Measurements from ENCODE around the gene ZFAND3.

The ZFAND3 gene

GRCh38 chr6:38091613-38092012 lies 272.1 kb downstream of the ZFAND3 start:
- Mint-ChIP-seq H3K4me3 (no peak overlapping the region), H3K27me3 (no peaks in the 10 kb centered on the region), H3K27ac (no peak overlapping the region), H3K36me3 (peaks cover 12% of the 10 kb centered on the region), H3K4me1 (no peaks in the 10 kb centered on the region), H3K9me3 (no peaks in the 10 kb centered on the region)
- DNase-seq (ENCODE audit: low spot score in 2 of 2) (no peak), ATAC-seq (ENCODE audit: low read depth) (no peak)

GRCh38 chr6:38092465-38092864 lies 272.9 kb downstream of the ZFAND3 start:
- ATAC-seq (ENCODE audit: low read depth) (no peak), DNase-seq (ENCODE audit: low spot score in 2 of 2) (no peak)
- no peak overlapping the region for H3K4me3 Mint-ChIP-seq
- H3K27ac Mint-ChIP-seq = no peak overlapping the region
- no peaks in the 10 kb centered on the region for H3K9me3 Mint-ChIP-seq
- peaks cover 6% of the 10 kb centered on the region for H3K36me3 Mint-ChIP-seq
- peaks cover under 1% of the 10 kb centered on the region for H3K4me1 Mint-ChIP-seq
- H3K27me3 Mint-ChIP-seq = no peaks in the 10 kb centered on the region

DNA sequence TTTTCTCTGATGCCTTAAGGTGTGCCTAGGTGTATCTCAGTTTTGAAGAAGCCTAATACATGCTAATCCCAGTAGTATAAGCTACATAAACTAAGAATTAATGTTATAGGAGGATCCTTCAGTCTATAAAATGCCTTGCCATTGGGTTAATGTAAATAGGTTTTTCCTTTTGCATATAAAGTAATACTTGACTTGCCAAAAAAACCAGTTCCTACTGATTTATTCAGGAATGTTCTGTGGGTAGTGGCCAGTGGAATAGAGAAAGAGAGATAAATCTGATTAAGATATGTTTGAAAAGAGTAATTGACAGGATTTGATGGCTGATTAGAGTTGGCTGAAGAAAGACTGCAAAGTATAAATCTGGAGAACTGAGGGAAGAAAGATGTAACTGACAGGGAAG lies 273.4 kb downstream of the ZFAND3 start:
- ATAC-seq (ENCODE audit: low read depth) (no peak), DNase-seq (ENCODE audit: low spot score in 2 of 2) (no peak)
- no peaks in the 10 kb centered on the region for H3K27me3 Mint-ChIP-seq
- H3K4me1 Mint-ChIP-seq = peaks cover 3% of the 10 kb centered on the region
- no peak overlapping the region for H3K27ac Mint-ChIP-seq
- no peaks in the 10 kb centered on the region for H3K9me3 Mint-ChIP-seq
- H3K36me3 Mint-ChIP-seq = peaks cover 4% of the 10 kb centered on the region
- H3K4me3 Mint-ChIP-seq = no peak overlapping the region

DNA sequence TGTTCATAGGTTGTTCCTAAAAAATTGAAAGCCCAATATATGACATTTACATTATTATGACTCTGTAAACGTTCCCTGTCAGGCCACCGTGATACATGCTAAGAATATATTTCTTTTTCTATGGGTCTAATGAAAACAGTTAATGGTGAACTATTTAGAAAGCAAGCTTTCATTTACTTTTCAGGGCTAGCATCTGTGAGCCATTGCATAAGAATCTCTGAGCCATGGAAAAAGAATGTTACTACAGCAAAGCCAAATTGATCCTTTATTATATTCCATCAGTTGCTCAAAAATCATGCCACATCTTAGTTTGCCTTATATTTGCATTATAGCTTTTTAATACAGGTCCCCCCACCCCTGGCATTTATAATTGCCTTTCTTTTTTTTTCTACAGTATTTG lies 275.5 kb downstream of the ZFAND3 start:
- Mint-ChIP-seq H3K4me3 (no peak overlapping the region), H3K27me3 (no peaks in the 10 kb centered on the region)

DNA sequence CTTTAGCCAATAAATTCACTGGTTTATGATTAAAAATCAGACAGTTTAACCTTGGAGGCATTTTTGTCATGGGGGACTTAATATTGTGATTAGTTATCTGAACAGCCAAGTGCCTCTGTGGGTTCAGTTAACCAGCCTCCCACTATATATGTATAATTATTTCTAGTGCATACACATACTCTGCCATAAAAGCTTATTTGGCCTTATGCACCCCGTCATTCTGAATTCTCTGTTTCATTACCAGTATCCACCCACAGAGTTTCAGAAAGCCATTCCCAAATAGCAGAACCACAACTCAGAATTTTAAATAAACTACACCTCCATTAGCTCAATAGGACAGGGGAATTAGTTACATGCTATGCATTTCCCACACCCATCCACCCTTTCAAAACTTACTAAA lies 279.7 kb downstream of the ZFAND3 start:
- Mint-ChIP-seq H3K27me3 (no peaks in the 10 kb centered on the region), H3K4me3 (no peak overlapping the region), H3K27ac (no peak overlapping the region), H3K4me1 (peaks cover 6% of the 10 kb centered on the region), H3K9me3 (no peaks in the 10 kb centered on the region), H3K36me3 (peaks cover 6% of the 10 kb centered on the region)
- DNase-seq (ENCODE audit: low spot score in 2 of 2) (no peak), ATAC-seq (ENCODE audit: low read depth) (no peak)

More for the DNA sequence above, 275.5 kb downstream of the ZFAND3 start:
- peaks cover 3% of the 10 kb centered on the region for H3K4me1 Mint-ChIP-seq
- ATAC-seq (ENCODE audit: low read depth) (no peak), DNase-seq (ENCODE audit: low spot score in 2 of 2) (no peak)
- H3K36me3 Mint-ChIP-seq = peaks cover 2% of the 10 kb centered on the region
- H3K9me3 Mint-ChIP-seq = no peaks in the 10 kb centered on the region
- H3K27ac Mint-ChIP-seq = no peak overlapping the region

DNA sequence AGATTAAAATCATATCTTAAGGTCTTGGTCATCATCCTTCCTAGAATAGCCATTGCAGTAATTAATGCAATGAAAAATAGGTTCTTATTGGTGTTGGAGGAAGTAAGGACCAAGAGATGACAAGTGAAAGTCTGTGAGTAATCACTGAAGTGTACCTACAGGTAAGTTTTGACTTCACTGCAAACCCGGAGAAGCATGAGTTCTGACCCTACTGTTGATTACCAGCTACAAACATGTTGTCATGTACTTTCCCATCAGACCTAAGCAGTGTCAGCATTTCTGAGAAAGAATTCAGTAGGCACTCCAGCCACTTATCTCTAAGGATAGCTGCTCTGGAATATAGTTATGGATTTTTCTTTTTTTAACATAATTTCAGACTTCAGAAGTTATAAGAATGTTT lies 280.9 kb downstream of the ZFAND3 start:
- Mint-ChIP-seq H3K4me3 (no peak overlapping the region), H3K27me3 (no peaks in the 10 kb centered on the region), H3K9me3 (no peaks in the 10 kb centered on the region), H3K27ac (no peak overlapping the region), H3K36me3 (peaks cover 7% of the 10 kb centered on the region), H3K4me1 (peaks cover 6% of the 10 kb centered on the region)
- ATAC-seq (ENCODE audit: low read depth) (no peak), DNase-seq (ENCODE audit: low spot score in 2 of 2) (no peak)

GRCh38 chr6:38103921-38104320 lies 284.4 kb downstream of the ZFAND3 start:
- Mint-ChIP-seq H3K27ac (no peak overlapping the region), H3K36me3 (peaks cover 8% of the 10 kb centered on the region), H3K4me3 (no peak overlapping the region), H3K9me3 (no peaks in the 10 kb centered on the region), H3K4me1 (peaks cover 4% of the 10 kb centered on the region), H3K27me3 (no peaks in the 10 kb centered on the region)
- no peak for DNase-seq (ENCODE audit: low spot score in 2 of 2)
- ATAC-seq (ENCODE audit: low read depth) = no peak

GRCh38 chr6:38105066-38105465 lies 285.5 kb downstream of the ZFAND3 start:
- no peaks in the 10 kb centered on the region for H3K27me3 Mint-ChIP-seq
- DNase-seq (ENCODE audit: low spot score in 2 of 2) (no peak), ATAC-seq (ENCODE audit: low read depth) (no peak)
- peaks cover 12% of the 10 kb centered on the region for H3K36me3 Mint-ChIP-seq
- H3K4me3 Mint-ChIP-seq = no peak overlapping the region
- no peak overlapping the region for H3K27ac Mint-ChIP-seq
- no peaks in the 10 kb centered on the region for H3K9me3 Mint-ChIP-seq
- H3K4me1 Mint-ChIP-seq = peaks cover 4% of the 10 kb centered on the region

- no peak overlapping the region for H3K4me3 Mint-ChIP-seq
- ATAC-seq (ENCODE audit: low read depth) = no peak
- peaks cover 4% of the 10 kb centered on the region for H3K4me1 Mint-ChIP-seq
- no peaks in the 10 kb centered on the region for H3K9me3 Mint-ChIP-seq
- no peaks in the 10 kb centered on the region for H3K27me3 Mint-ChIP-seq
- no peak for DNase-seq (ENCODE audit: low spot score in 2 of 2)
- H3K36me3 Mint-ChIP-seq = peaks cover 8% of the 10 kb centered on the region
- H3K27ac Mint-ChIP-seq = no peak overlapping the region
Observed at GRCh38 chr6:38107073-38107472, 287.5 kb downstream of the ZFAND3 start.

DNA sequence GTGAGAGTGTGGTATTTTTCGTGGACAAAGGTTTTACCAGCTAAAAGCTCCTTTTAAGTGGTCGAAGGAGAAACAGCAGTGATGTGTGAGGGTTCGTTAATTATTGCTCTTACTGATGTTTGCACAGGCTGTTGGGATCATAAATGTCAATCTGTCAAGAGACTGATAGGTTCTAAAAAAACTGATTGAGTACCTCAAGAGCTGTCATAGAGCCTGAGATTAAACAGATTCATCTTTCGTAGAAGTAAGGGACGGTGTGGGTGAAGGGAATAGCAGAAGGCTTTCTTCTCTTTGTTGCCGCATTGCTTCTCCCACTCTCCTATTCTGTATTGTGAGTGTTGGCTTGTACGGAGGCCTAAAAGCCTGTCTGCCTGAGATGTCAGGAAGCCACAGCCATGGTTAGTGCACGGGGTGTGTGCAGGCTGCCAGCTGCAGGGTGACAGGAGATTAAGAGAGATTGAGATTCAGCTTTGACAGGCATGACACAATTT lies 291.0 kb downstream of the ZFAND3 start:
- H3K9me3 Mint-ChIP-seq = no peaks in the 10 kb centered on the region
- ATAC-seq (ENCODE audit: low read depth) (no peak), DNase-seq (ENCODE audit: low spot score in 2 of 2) (no peak)
- peaks cover 7% of the 10 kb centered on the region for H3K4me1 Mint-ChIP-seq
- H3K27ac Mint-ChIP-seq = no peak overlapping the region
- no peak overlapping the region for H3K4me3 Mint-ChIP-seq
- peaks cover 7% of the 10 kb centered on the region for H3K36me3 Mint-ChIP-seq
- no peaks in the 10 kb centered on the region for H3K27me3 Mint-ChIP-seq

DNA sequence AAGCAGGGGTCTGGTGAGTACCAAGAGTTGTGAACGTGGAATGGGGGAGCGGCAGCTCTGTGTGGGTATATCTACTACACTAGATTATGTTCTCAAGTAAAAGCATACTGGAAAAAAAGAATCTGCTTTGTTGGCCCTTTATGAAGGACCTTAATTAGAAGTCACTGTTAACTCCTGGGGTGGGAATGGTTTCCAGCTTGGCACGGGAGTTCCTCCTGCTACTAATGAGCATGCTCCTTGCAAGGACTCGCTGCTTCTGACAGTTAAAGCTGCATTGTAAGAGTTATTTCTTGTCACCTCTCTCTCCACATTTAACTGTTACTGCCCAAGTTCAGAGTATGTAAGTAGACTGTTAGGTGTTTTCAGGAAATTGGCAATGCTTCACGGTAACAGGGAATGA lies 292.7 kb downstream of the ZFAND3 start:
- Mint-ChIP-seq H3K4me1 (peaks cover 5% of the 10 kb centered on the region), H3K4me3 (no peak overlapping the region), H3K27ac (no peak overlapping the region), H3K36me3 (peaks cover 14% of the 10 kb centered on the region), H3K27me3 (no peaks in the 10 kb centered on the region), H3K9me3 (no peaks in the 10 kb centered on the region)
- no peak for DNase-seq (ENCODE audit: low spot score in 2 of 2)
- ATAC-seq (ENCODE audit: low read depth) = no peak

DNA sequence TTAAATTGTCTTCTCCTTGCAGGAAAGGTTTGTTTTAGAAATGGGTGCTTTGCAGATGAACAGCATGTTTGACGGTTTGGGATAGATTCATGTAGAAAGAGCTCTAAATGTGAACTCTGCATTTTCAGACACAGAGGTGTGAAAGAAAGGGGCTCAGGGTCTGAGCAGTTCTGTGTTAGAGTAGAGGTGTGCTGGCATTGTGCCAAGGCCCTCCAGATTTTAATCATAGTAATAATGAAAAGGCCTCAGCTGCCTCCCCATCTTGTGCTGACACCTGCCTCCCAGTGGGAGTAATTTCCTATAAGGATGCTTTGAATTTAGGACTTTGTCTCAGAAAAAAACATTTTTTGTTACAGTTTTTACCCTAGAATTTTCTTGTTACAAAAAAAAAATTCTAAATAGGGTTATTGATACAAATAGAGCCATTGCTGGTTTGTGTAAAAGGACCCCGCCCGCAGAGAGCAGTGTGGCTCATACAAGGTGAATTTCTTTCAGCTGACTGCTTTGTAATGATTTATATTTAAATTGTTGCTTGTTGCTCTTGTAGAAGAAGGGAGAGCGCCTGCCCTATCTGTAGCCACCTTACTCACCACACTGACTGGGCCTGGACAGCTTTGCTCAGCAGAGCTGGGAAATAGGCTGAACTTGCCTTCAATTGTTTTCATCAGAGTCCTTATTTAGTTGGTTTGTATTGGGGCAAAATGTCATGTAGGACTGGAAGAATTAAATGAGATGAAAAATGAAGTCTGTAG lies 294.5 kb downstream of the ZFAND3 start:
- DNase-seq (ENCODE audit: low spot score in 2 of 2) = no peak
- no peaks in the 10 kb centered on the region for H3K27me3 Mint-ChIP-seq
- H3K27ac Mint-ChIP-seq = no peak overlapping the region
- H3K4me1 Mint-ChIP-seq = peaks cover 5% of the 10 kb centered on the region
- no peak overlapping the region for H3K4me3 Mint-ChIP-seq
- peaks cover 18% of the 10 kb centered on the region for H3K36me3 Mint-ChIP-seq
- ATAC-seq (ENCODE audit: low read depth) = no peak
- H3K9me3 Mint-ChIP-seq = no peaks in the 10 kb centered on the region

DNA sequence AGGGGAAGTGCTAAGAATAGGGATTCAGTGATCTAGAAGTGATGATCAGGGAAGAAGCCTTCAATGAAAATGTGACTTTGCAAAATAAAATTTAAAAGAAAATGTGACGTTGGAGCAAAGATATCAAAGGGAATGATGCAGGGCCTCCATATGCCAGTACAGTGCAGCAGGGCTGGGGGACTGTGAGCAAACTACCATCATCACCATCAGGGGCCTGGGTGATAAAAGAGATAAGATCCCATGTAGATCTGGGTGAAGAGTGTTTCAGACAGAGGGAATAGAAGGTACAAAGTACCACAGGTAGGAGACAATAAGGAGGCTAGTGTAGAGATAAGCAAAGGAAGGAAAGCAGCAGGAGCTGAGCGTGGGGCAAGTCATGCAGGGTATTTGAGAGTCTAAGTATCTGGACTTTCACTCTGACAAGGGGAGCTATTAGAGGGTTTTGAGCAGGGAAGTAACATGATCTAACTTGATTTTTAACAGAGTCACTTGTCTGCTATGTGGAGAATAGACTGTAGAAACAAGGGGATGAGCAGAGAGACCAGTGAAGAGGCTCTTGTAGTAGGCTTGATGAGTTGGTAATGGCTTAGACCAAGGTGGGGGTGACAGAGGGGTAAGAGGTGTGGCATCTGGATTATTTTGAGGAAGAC lies 295.6 kb downstream of the ZFAND3 start:
- H3K4me1 Mint-ChIP-seq = peaks cover 5% of the 10 kb centered on the region
- no peak for ATAC-seq (ENCODE audit: low read depth)
- DNase-seq (ENCODE audit: low spot score in 2 of 2) = no peak
- no peaks in the 10 kb centered on the region for H3K9me3 Mint-ChIP-seq
- no peaks in the 10 kb centered on the region for H3K27me3 Mint-ChIP-seq
- H3K4me3 Mint-ChIP-seq = no peak overlapping the region
- H3K36me3 Mint-ChIP-seq = peaks cover 15% of the 10 kb centered on the region
- no peak overlapping the region for H3K27ac Mint-ChIP-seq

DNA sequence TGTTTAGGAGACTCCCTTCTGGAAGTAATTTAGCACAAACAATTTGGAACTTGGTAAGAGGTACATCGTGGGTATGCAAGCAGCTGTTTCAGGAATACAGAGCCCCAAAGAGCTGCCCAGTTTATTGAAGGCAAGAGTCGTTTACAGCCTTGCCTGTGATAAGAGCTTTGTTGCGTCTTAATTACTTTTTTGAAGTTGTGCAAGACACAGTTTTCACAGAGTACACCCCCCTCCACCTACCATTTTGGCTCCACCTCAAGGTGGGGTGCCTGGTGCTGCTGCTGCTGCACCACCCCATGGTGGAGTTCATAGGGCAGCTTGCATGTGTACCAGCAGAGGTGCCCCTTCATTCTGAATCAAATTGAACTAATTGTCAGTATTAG lies 296.1 kb downstream of the ZFAND3 start:
- no peak overlapping the region for H3K27ac Mint-ChIP-seq
- ATAC-seq (ENCODE audit: low read depth) (no peak), DNase-seq (ENCODE audit: low spot score in 2 of 2) (no peak)
- peaks cover 15% of the 10 kb centered on the region for H3K36me3 Mint-ChIP-seq
- peaks cover 4% of the 10 kb centered on the region for H3K4me1 Mint-ChIP-seq
- no peaks in the 10 kb centered on the region for H3K27me3 Mint-ChIP-seq
- no peak overlapping the region for H3K4me3 Mint-ChIP-seq
- no peaks in the 10 kb centered on the region for H3K9me3 Mint-ChIP-seq

- ATAC-seq (ENCODE audit: low read depth) = no peak
- H3K9me3 Mint-ChIP-seq = no peaks in the 10 kb centered on the region
- no peak for DNase-seq (ENCODE audit: low spot score in 2 of 2)
- peaks cover 20% of the 10 kb centered on the region for H3K36me3 Mint-ChIP-seq
- no peaks in the 10 kb centered on the region for H3K27me3 Mint-ChIP-seq
- H3K4me3 Mint-ChIP-seq = no peak overlapping the region
- peaks cover 3% of the 10 kb centered on the region for H3K4me1 Mint-ChIP-seq
- no peak overlapping the region for H3K27ac Mint-ChIP-seq
Observed at GRCh38 chr6:38116248-38116647, 296.7 kb downstream of the ZFAND3 start.

All from memory B cell (primary cell).